ENCODE data around the gene ARHGEF2.

Gene ARHGEF2

GRCh38 chr1:155976913-155977689 lies 1.2 kb downstream of the ARHGEF2 start:
- H3K27me3 ChIP-seq (ENCODE audit: insufficient read depth, low read length), result no peaks in the 10 kb centered on the region
- peak overlapping the region; percentile 95 for H3K4me3 ChIP-seq (ENCODE audit: low read length)
- peak overlapping the region; percentile 79 for H3K27ac ChIP-seq (ENCODE audit: low read length)
- no peaks in the 10 kb centered on the region for H3K9me3 ChIP-seq (ENCODE audit: insufficient read depth, low read depth, low read length)
- peaks cover 31% of the 10 kb centered on the region for H3K4me1 ChIP-seq (ENCODE audit: insufficient read depth, low read length)
- peaks cover 9% of the 10 kb centered on the region; the same call in 1 of the 2 replicates for H3K36me3 ChIP-seq (ENCODE audit: insufficient read depth, low read depth, low read length)
- peak overlapping the region; percentile 89; the same call in 1 of the 2 replicates for H3K9ac ChIP-seq (ENCODE audit: low read depth, low read length)

- peaks cover 9% of the 10 kb centered on the region; the same call in 1 of the 2 replicates for H3K36me3 ChIP-seq (ENCODE audit: insufficient read depth, low read depth, low read length)
- peak overlapping the region; percentile 95 for H3K4me3 ChIP-seq (ENCODE audit: low read length)
- H3K27ac ChIP-seq (ENCODE audit: low read length), result peak overlapping the region; percentile 79
- H3K9ac ChIP-seq (ENCODE audit: low read depth, low read length), result peak overlapping the region; percentile 89; the same call in 1 of the 2 replicates
- no peaks in the 10 kb centered on the region for H3K9me3 ChIP-seq (ENCODE audit: insufficient read depth, low read depth, low read length)
- H3K27me3 ChIP-seq (ENCODE audit: insufficient read depth, low read length), result no peaks in the 10 kb centered on the region
- H3K4me1 ChIP-seq (ENCODE audit: insufficient read depth, low read length), result peaks cover 33% of the 10 kb centered on the region
Observed at GRCh38 chr1:155976062-155976912, 2.1 kb downstream of the ARHGEF2 start.

GRCh38 chr1:155975375-155976061 lies 2.8 kb downstream of the ARHGEF2 start:
- Histone ChIP-seq H3K27me3 (ENCODE audit: insufficient read depth, low read length) (no peaks in the 10 kb centered on the region), H3K4me1 (ENCODE audit: insufficient read depth, low read length) (peaks cover 37% of the 10 kb centered on the region), H3K9ac (ENCODE audit: low read depth, low read length) (peak overlapping the region; percentile 72), H3K4me3 (ENCODE audit: low read length) (peak overlapping the region; percentile 95), H3K36me3 (ENCODE audit: insufficient read depth, low read depth, low read length) (peaks cover 9% of the 10 kb centered on the region; the same call in 1 of the 2 replicates), H3K27ac (ENCODE audit: low read length) (no peak overlapping the region), H3K9me3 (ENCODE audit: insufficient read depth, low read depth, low read length) (no peaks in the 10 kb centered on the region)

- H3K4me1 ChIP-seq (ENCODE audit: insufficient read depth, low read length), result peaks cover 38% of the 10 kb centered on the region
- H3K27me3 ChIP-seq (ENCODE audit: insufficient read depth, low read length), result no peaks in the 10 kb centered on the region
- peaks cover 19% of the 10 kb centered on the region; the same call in 1 of the 2 replicates for H3K36me3 ChIP-seq (ENCODE audit: insufficient read depth, low read depth, low read length)
- no peak overlapping the region for H3K27ac ChIP-seq (ENCODE audit: low read length)
- H3K9me3 ChIP-seq (ENCODE audit: insufficient read depth, low read depth, low read length), result no peaks in the 10 kb centered on the region
- H3K4me3 ChIP-seq (ENCODE audit: low read length), result peak overlapping the region; percentile 95
- H3K9ac ChIP-seq (ENCODE audit: low read depth, low read length), result peak overlapping the region; percentile 72
Observed at GRCh38 chr1:155974208-155975115, 3.9 kb downstream of the ARHGEF2 start.

GRCh38 chr1:155973723-155974122 lies 4.6 kb downstream of the ARHGEF2 start:
- Histone ChIP-seq H3K27me3 (ENCODE audit: insufficient read depth, low read length) (no peaks in the 10 kb centered on the region), H3K36me3 (ENCODE audit: insufficient read depth, low read depth, low read length) (peaks cover 26% of the 10 kb centered on the region; the same call in 1 of the 2 replicates), H3K27ac (ENCODE audit: low read length) (no peak overlapping the region), H3K9ac (ENCODE audit: low read depth, low read length) (no peak overlapping the region), H3K9me3 (ENCODE audit: insufficient read depth, low read depth, low read length) (no peaks in the 10 kb centered on the region), H3K4me3 (ENCODE audit: low read length) (no peak overlapping the region), H3K4me1 (ENCODE audit: insufficient read depth, low read length) (peaks cover 37% of the 10 kb centered on the region)

- H3K9ac ChIP-seq (ENCODE audit: low read depth, low read length), result no peak overlapping the region
- H3K27ac ChIP-seq (ENCODE audit: low read length), result no peak overlapping the region
- peaks cover 42% of the 10 kb centered on the region for H3K36me3 ChIP-seq (ENCODE audit: insufficient read depth, low read depth, low read length)
- no peak overlapping the region for H3K4me3 ChIP-seq (ENCODE audit: low read length)
- H3K27me3 ChIP-seq (ENCODE audit: insufficient read depth, low read length), result no peaks in the 10 kb centered on the region
- H3K9me3 ChIP-seq (ENCODE audit: insufficient read depth, low read depth, low read length), result no peaks in the 10 kb centered on the region
- peaks cover 53% of the 10 kb centered on the region for H3K4me1 ChIP-seq (ENCODE audit: insufficient read depth, low read length)
Observed at GRCh38 chr1:155971910-155972809, 6.2 kb downstream of the ARHGEF2 start.

GRCh38 chr1:155970531-155971167 lies 7.7 kb downstream of the ARHGEF2 start:
- Histone ChIP-seq H3K27ac (ENCODE audit: low read length) (no peak overlapping the region), H3K36me3 (ENCODE audit: insufficient read depth, low read depth, low read length) (peaks cover 57% of the 10 kb centered on the region), H3K4me3 (ENCODE audit: low read length) (no peak overlapping the region), H3K27me3 (ENCODE audit: insufficient read depth, low read length) (no peaks in the 10 kb centered on the region), H3K4me1 (ENCODE audit: insufficient read depth, low read length) (peaks cover 46% of the 10 kb centered on the region), H3K9me3 (ENCODE audit: insufficient read depth, low read depth, low read length) (no peaks in the 10 kb centered on the region), H3K9ac (ENCODE audit: low read depth, low read length) (no peak overlapping the region)

- Histone ChIP-seq H3K36me3 (ENCODE audit: insufficient read depth, low read depth, low read length) (peaks cover 70% of the 10 kb centered on the region), H3K9ac (ENCODE audit: low read depth, low read length) (no peak overlapping the region), H3K4me1 (ENCODE audit: insufficient read depth, low read length) (peaks cover 33% of the 10 kb centered on the region), H3K27ac (ENCODE audit: low read length) (no peak overlapping the region), H3K9me3 (ENCODE audit: insufficient read depth, low read depth, low read length) (no peaks in the 10 kb centered on the region), H3K4me3 (ENCODE audit: low read length) (no peak overlapping the region), H3K27me3 (ENCODE audit: insufficient read depth, low read length) (no peaks in the 10 kb centered on the region)
Observed at GRCh38 chr1:155969377-155969791, 9.0 kb downstream of the ARHGEF2 start.

GRCh38 chr1:155968670-155969069 lies 9.7 kb downstream of the ARHGEF2 start:
- H3K4me3 ChIP-seq (ENCODE audit: low read length), result no peak overlapping the region
- H3K27ac ChIP-seq (ENCODE audit: low read length), result peak overlapping the region; percentile 1
- H3K9ac ChIP-seq (ENCODE audit: low read depth, low read length), result peak overlapping the region; percentile 65; the same call in 1 of the 2 replicates
- no peaks in the 10 kb centered on the region for H3K27me3 ChIP-seq (ENCODE audit: insufficient read depth, low read length)
- peaks cover 32% of the 10 kb centered on the region for H3K4me1 ChIP-seq (ENCODE audit: insufficient read depth, low read length)
- peaks cover 75% of the 10 kb centered on the region for H3K36me3 ChIP-seq (ENCODE audit: insufficient read depth, low read depth, low read length)
- no peaks in the 10 kb centered on the region for H3K9me3 ChIP-seq (ENCODE audit: insufficient read depth, low read depth, low read length)

GRCh38 chr1:155968051-155968400 lies 10.3 kb downstream of the ARHGEF2 start:
- Histone ChIP-seq H3K9ac (ENCODE audit: low read depth, low read length) (peak overlapping the region; percentile 65; the same call in 1 of the 2 replicates), H3K9me3 (ENCODE audit: insufficient read depth, low read depth, low read length) (no peaks in the 10 kb centered on the region), H3K27ac (ENCODE audit: low read length) (peak overlapping the region; percentile 74), H3K36me3 (ENCODE audit: insufficient read depth, low read depth, low read length) (peaks cover 76% of the 10 kb centered on the region), H3K27me3 (ENCODE audit: insufficient read depth, low read length) (no peaks in the 10 kb centered on the region), H3K4me1 (ENCODE audit: insufficient read depth, low read length) (peaks cover 32% of the 10 kb centered on the region), H3K4me3 (ENCODE audit: low read length) (0 out of 2 replicates have a peak overlapping the region, but pooled peaks have one; percentile 7)
